GOT3 (cell line): ENCODE measurements around the gene VIP.
"Not testable (repeated sequence)": the region's sequence is repeated elsewhere in the genome, so short reads cannot be mapped to it uniquely, and the experiment has no call there.

Experiments used
- DNase-seq: peaks from one replicate; lab custom pipeline; 2025; ENCODE audit warnings: mixed read lengths; lab: John Stamatoyannopoulos, UW

The VIP gene

GRCh38 chr6:152750694-152751093, at the start of gene VIP:
Gene VIP (plus strand): TSS chr6:152750797. CDS start chr6:152752178, 1,381 bp downstream.
- DNase-seq, result no peak

DNA sequence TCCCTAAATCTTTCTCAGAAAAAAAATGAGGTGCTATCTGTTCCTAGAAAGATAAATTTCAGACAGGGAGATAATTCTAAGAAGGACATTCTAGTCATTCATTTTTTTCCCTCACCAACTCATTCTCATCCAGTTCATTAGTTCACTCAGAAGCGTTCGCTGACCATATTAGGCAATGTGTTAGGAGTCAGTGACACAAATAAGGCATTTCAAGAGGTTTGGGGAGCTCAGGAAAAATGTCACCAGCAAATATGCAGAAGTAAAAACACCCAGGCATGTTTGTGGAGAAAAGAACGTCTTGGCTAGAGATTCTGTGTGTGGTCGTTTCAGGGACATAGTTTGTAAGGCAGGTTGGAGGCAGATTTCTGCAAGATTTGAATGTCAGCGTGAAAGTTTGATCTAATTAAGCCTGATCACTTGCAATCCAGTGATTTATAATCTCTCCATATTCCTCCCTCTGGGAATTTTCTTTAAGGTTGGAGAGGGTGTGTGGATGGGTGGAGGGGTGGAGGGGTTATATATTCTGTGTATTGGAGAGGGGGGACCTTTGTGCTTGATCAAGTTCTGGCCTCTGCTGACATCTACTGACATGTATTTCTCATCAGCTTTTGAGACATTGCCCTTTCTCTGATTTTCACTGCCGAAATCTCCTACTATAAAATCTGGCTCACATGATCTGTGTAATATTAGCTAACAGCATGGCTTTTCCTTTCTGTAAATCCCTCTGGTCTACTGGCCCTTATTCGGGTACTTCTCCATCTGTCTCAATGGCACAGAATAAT, 49.3 kb upstream of the VIP start:
- DNase-seq, result no peak

DNA sequence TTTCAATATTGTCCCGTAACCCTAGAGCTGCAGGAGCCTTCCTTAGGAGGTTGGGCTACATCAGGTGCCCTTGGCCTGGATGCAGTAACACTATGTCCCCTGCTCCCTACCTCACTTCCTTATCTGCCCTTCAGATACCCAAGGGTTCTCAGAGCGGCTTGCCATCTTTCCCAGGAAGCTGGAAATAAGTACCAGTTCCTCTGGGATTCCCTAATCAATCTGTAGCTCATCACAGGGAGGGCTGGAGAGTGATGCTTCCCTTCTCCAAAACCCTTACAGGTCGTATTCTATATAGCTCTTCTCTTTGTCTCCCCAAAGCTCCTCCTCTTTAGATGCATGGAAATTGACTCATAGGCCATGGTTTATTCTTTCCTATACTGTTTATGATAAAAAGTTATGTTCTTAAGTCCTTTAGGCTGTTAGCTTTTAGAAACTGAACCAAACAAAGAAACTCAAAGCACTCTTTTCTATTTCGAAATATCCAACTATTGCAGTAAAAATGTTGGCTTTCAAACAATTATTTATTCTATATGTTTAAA, 48.7 kb upstream of the VIP start:
- DNase-seq, result no peak

DNA sequence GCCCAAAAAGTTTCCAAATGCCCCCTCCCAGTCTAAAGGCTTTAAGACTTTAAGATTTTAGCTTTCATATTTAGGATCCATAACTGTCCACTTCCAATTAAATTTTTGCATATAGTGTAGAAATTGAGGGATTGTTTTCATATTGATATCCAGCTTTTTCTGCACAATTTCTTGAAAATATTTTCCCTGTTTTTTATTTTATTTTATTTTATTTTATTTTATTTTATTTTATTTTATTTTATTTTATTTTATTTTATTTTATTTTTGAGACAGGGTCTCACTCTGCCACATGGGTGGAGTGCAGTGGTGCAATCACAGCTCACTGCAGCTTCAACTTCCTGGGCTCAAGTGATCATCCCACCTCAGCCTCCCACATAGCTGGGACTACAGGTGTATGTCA, 46.8 kb upstream of the VIP start:
- DNase-seq, result not testable (repeated sequence)

GRCh38 chr6:152705327-152705726, 45.3 kb upstream of the VIP start:
- no peak for DNase-seq

DNA sequence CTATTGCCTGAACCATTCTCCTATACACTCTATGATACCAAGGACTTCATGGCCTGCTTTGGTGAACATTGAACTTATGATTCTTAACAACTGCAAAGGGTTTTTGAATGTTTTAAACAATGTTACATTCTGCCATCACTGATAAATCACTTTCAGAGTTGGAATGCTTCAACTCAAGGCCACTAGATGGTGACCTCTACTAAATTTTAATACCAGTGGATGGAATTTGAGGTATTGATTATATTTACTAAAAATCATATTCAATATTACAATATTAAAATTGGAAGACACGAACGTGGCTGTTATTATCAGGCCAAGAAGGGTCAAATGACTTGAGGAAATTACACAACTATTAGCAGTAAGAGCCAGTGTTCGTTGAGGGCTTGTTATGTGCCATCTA, 34.3 kb upstream of the VIP start:
- no peak for DNase-seq

DNA sequence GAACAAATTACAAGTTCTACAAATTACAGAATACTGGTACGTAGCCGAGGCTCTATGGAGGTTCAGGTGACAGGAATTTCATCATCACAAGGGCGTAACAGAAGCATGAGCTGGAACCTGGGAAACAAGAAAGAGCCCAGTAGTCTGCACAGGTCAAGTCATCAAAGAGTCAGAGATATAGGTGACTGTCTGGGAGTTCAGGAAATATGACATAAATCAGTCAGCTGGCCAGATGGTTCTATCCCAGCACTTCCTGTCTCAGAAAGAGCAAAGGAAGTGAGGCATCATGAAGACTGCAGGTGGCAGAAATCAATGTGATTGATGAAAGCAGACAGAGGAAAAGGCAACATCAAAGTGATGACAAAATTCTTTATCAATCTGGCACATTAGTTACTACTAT, 29.6 kb upstream of the VIP start:
- DNase-seq, result no peak

GRCh38 chr6:152721956-152722355, 28.6 kb upstream of the VIP start:
- no peak for DNase-seq

GRCh38 chr6:152723398-152723797, 27.2 kb upstream of the VIP start:
- DNase-seq, result peak; percentile 3

- DNase-seq, result no peak
Observed at GRCh38 chr6:152726313-152726712, 24.3 kb upstream of the VIP start.

DNA sequence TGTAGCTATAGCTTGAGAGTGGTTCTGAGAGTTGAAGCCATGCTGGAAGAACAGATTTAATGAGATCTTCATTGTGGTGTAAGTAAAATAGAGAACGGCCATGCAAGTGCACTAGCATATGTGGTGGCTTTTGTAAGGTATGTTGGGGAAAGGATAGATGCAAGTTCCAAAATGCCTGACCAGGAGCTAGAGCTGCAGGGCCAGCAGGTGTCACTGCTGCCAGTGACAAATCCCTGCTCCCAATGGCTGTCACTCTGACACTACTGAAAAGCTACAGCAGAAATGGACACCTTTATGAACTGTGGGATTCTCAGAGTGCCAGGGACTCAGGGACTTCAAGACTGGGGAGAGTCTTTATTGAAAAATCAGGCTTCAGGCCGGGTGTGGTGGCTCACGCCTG, 23.1 kb upstream of the VIP start:
- no peak for DNase-seq

GRCh38 chr6:152734630-152735029, 16.0 kb upstream of the VIP start:
- DNase-seq, result no peak

DNA sequence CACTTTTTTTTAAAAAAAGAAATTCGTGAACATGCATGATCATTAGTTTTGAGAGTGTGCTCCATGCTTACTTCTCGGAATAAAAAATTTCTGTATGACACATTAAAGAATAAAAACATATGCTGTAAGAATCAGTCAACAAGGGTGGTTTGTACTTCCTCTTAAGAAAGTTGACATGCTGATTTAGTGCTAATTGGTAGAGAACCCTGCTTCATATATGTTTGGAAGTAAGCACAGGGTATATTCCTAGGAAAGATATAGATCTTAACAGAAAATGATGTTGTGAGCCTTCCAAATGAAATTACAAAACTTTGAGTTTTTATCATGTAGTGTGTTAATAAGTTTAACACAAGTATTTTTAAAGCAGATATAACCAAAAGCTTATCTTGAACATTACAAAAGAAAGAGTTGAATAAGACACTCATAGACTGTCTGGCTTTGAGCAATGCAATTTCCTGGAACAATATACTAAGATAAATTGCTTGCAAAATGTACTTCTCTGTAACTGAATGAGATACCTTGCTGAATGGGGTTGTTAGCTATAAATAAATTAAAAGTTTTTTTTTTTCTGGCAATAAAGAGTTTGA, 13.8 kb upstream of the VIP start:
- DNase-seq, result no peak

- DNase-seq, result no peak
Observed at GRCh38 chr6:152745509-152746171, 5.0 kb upstream of the VIP start.

- no peak for DNase-seq
Observed at GRCh38 chr6:152746172-152746553, 4.4 kb upstream of the VIP start.

- DNase-seq, result no peak
Observed at GRCh38 chr6:152748843-152749242, 1.8 kb upstream of the VIP start.

DNA sequence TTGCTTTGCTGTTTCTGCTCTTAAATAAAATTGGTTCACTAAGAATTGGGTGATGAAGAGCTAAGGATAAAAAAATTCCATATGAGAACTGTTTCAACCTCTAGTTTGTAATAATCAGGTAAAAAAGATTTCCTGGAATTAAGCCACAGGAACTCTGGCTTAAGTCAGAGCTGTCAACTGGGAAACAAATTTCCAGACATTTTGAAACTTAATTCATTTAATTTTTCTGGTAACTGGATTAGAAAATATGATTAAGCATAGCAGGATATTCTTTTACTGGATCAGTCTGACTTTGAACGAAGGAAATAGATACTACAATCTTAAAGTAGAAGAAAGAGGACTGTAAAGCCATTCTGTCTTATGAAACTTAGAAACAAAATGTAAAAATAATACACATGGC, 1.3 kb upstream of the VIP start:
- DNase-seq, result no peak

GRCh38 chr6:152765331-152765730, 14.7 kb downstream of the VIP start:
- DNase-seq, result no peak

GRCh38 chr6:152769159-152769558, 18.6 kb downstream of the VIP start:
- no peak for DNase-seq

DNA sequence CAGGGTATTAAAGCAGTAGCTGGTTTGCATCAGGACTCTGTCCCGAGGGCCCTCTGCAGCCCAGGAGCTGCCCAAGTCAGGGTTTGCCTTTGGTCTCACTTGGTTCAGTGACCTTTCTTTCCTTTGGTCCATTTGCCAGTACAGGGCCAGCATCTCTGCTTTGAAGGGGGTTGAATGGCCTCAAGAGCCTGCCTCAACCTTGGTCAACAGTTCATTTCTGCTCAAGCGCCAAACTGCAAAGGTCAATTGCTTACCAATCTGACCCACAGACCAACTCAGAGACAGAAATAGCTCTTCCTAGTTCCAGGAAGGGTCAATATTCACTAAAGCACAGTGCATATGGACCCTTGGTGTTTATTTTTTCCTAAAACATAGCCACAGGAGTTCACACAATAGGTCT, 19.4 kb downstream of the VIP start:
- no peak for DNase-seq

DNA sequence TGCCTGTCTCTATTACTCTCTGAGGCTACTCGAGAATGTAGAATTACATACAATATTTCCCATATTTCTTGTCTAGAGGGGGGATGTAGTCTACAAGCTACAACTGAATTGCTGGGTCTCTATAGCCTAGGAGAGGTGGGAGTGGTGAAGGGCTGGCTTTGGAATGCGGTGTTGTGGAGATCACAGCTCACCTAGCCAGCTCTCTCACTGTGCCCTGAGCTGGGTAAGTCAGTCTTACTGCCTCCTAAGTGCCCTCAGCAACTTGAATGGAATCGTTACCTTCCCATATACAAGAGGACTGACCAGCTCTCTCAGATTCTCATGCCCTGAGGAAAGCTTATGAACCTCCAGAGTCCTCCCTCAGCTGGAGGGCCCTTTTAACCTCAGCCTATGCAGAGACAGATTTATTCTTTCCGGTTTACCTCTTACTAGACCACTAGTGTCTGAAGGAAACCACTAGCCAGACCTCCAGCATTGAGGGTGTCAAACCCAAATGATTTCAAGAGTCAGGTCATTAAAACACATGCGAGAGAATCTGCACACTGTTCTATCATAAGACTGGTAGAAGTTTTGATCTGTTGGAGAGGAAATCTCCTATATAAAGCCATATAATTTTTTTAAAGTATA, 20.6 kb downstream of the VIP start:
- DNase-seq, result no peak

GRCh38 chr6:152775428-152775827, 24.8 kb downstream of the VIP start:
- DNase-seq, result no peak

GRCh38 chr6:152776833-152777232, 26.2 kb downstream of the VIP start:
- no peak for DNase-seq
